BLaER1 treated with 17β-estradiol and CSF1 and Interleukin-3, amounts not matched to agents 10 nM and 100 nM (cell line): Measurements from ENCODE around the gene EPB41L4B.

Experiments used
- H3K27ac ChIP-seq, 11 experiments: shearing (Covaris generic); formaldehyde crosslinking; 2 replicates each; pipeline ENCODE4 v1.8.1; 2022
- H3K27me3 ChIP-seq, 11 experiments: shearing (Covaris generic); formaldehyde crosslinking; 2 replicates each; pipeline ENCODE4 v1.8.1; 2022
- H3K36me3 ChIP-seq, 11 experiments: shearing (Covaris generic); formaldehyde crosslinking; 2 replicates each; pipeline ENCODE4 v1.8.1; 2022
- H3K4me1 ChIP-seq, 10 experiments: shearing (Covaris generic); formaldehyde crosslinking; 2 replicates each; pipeline ENCODE4 v1.8.1; 2022
- H3K4me2 ChIP-seq, 11 experiments: shearing (Covaris generic); formaldehyde crosslinking; 2 replicates each; pipeline ENCODE4 v1.8.1; 2022
- H3K4me3 ChIP-seq, 10 experiments: shearing (Covaris generic); formaldehyde crosslinking; 2 replicates each; pipeline ENCODE4 v1.8.1; 2022
- H3K9ac ChIP-seq, 11 experiments: shearing (Covaris generic); formaldehyde crosslinking; 2 replicates each; pipeline ENCODE4 v1.8.1; 2022
- H3K9me3 ChIP-seq, 11 experiments: shearing (Covaris generic); formaldehyde crosslinking; replicated peaks in 1 of 11; 2 replicates each; pipeline ENCODE4 v1.8.1; 2022
- H4K20me1 ChIP-seq, 11 experiments: shearing (Covaris generic); formaldehyde crosslinking; 2 replicates each; pipeline ENCODE4 v1.8.1; 2022
- Cebpa-rat ChIP-seq, 11 experiments: shearing (Covaris generic); IDR thresholded peaks; 2 replicates each; pipeline ENCODE4 v1.8.1; 2022

Gene EPB41L4B

GRCh38 chr9:109199676-109200075 is 121.2 kb downstream of the EPB41L4B start:
- H3K36me3 ChIP-seq: no peaks in the 10 kb centered on the region
- no peak overlapping the region for H3K27ac ChIP-seq
- H3K4me1 ChIP-seq: peaks cover 0 to 7% (median 0%) of the 10 kb centered on the region in 10 experiments; a peak in 2 of 20 replicates
- no peaks in the 10 kb centered on the region for H4K20me1 ChIP-seq
- no peak overlapping the region for H3K9ac ChIP-seq
- no peaks in the 10 kb centered on the region for H3K9me3 ChIP-seq
- H3K27me3 ChIP-seq: no peaks in the 10 kb centered on the region
- H3K4me2 ChIP-seq: 0 out of 22 replicates have a peak overlapping the region, but pooled peaks of 2 of the 11 experiments have one; percentile 1 to 8
- TF ChIP-seq Cebpa-rat (IDR thresholded peaks at IDR 0.05): no peak
- no peak overlapping the region for H3K4me3 ChIP-seq

- Histone ChIP-seq H4K20me1 (no peaks in the 10 kb centered on the region), H3K4me1 (peaks cover 0 to 7% (median 0%) of the 10 kb centered on the region in 10 experiments; a peak in 2 of 20 replicates), H3K4me3 (no peak overlapping the region), H3K36me3 (no peaks in the 10 kb centered on the region), H3K4me2 (no peak overlapping the region), H3K27ac (no peak overlapping the region), H3K9me3 (no peaks in the 10 kb centered on the region), H3K9ac (no peak overlapping the region), H3K27me3 (no peaks in the 10 kb centered on the region)
- TF ChIP-seq Cebpa-rat (IDR thresholded peaks at IDR 0.05): no peak
These were observed 122.0 kb downstream of the EPB41L4B start for GRCh38 chr9:109198736-109199382.

DNA sequence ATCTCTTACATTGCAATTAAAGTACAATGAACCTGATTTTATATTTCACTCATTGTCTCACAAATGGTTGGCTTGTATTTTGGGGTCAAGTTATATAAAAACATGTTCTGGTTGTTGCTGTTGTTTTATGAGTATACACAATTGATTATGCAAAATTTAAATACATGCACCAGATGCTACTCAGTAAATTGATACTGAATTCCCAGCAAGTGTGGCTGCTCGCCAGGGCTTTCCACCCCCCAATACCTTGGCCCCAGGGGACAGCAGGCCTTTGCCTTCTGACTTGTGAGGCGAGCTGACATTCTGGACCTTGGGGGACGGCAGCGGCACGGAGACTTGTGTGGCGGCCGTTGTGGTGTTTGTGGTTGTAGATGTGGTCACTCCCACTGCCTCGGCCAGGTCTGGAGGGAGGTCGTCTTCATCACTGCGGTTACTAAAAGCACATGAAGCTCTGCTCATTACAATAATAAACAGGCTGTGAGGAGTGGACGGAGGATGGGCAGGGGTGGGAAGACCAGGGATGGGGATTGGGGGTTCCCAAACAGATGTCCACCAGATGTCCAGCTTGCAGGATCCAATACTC is 126.8 kb downstream of the EPB41L4B start:
- no peak overlapping the region for H3K27ac ChIP-seq
- H3K4me3 ChIP-seq: no peak overlapping the region
- no peaks in the 10 kb centered on the region for H3K36me3 ChIP-seq
- H3K9me3 ChIP-seq: no peaks in the 10 kb centered on the region
- no peak overlapping the region for H3K4me2 ChIP-seq
- H3K9ac ChIP-seq: no peak overlapping the region
- TF ChIP-seq Cebpa-rat (IDR thresholded peaks at IDR 0.05): no peak
- peaks cover 0 to 6% (median 5%) of the 10 kb centered on the region in 10 experiments; a peak in 5 of 20 replicates for H3K4me1 ChIP-seq
- H3K27me3 ChIP-seq: no peaks in the 10 kb centered on the region
- H4K20me1 ChIP-seq: no peaks in the 10 kb centered on the region

DNA sequence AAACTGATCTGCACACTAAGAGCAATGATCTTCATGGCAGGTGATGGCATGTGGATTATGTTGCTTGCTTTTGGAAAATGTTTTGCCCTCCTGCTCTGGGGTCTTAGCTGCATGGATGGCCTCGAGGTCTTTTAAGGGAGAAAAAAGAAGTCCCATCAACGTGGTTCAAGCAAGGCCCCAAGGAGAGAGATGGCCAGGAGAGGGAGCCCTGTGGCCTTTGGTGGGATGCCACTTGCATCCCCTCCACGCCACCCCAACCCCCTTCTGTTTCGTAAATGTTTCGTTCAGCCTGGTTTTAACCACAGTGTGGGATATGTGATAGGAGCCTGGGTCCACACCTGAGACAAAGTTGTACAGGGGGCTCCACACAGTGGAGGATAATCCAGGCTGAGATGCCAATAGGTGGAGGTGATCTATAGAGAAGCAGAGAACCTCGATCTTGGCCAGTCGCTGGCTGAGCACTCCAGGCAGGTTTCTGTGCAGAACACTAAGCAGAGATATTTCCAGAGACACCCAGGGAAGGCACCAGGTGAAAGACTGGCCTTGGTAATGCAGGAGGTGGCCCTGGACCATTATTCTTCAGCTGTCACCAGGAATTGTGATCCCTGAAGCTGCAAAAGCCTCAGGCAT is 128.0 kb downstream of the EPB41L4B start:
- H4K20me1 ChIP-seq: no peaks in the 10 kb centered on the region
- H3K9me3 ChIP-seq: no peaks in the 10 kb centered on the region
- H3K9ac ChIP-seq: no peak overlapping the region
- no peak overlapping the region for H3K4me2 ChIP-seq
- peaks cover 0 to 6% (median 5%) of the 10 kb centered on the region in 10 experiments; a peak in 5 of 20 replicates for H3K4me1 ChIP-seq
- no peak overlapping the region for H3K4me3 ChIP-seq
- no peak overlapping the region for H3K27ac ChIP-seq
- no peaks in the 10 kb centered on the region for H3K27me3 ChIP-seq
- no peaks in the 10 kb centered on the region for H3K36me3 ChIP-seq
- no peak for TF ChIP-seq Cebpa-rat (IDR thresholded peaks at IDR 0.05)

- no peaks in the 10 kb centered on the region for H4K20me1 ChIP-seq
- no peak overlapping the region for H3K4me2 ChIP-seq
- no peaks in the 10 kb centered on the region for H3K36me3 ChIP-seq
- TF ChIP-seq Cebpa-rat (IDR thresholded peaks at IDR 0.05): no peak
- no peak overlapping the region for H3K27ac ChIP-seq
- H3K4me1 ChIP-seq: peaks cover 0 to 10% (median 6%) of the 10 kb centered on the region in 10 experiments; a peak in 6 of 20 replicates
- no peaks in the 10 kb centered on the region for H3K27me3 ChIP-seq
- H3K4me3 ChIP-seq: no peak overlapping the region
- no peaks in the 10 kb centered on the region for H3K9me3 ChIP-seq
- no peak overlapping the region for H3K9ac ChIP-seq
These were observed 129.1 kb downstream of the EPB41L4B start for GRCh38 chr9:109191746-109192145.

DNA sequence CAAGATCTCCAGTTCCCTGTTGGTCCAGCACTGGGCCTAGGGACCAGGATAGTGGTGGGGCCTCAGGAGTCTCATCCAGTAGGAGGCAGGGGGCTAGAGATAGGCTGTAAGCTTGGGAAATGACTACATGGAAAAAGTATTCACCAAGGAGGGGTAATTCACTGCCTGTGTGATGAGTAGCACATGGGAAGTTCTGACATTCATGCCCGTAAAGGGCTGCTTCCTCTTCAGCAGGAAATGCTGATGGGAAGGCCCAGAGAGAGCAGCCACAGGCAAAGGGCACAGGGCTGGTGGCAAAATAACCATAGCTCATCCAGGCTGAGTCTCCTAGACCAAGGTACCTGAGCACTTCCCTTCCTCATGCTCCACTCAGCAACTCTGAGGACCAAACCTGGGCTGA is 130.7 kb downstream of the EPB41L4B start:
- no peak overlapping the region for H3K9ac ChIP-seq
- H3K4me3 ChIP-seq: no peak overlapping the region
- H3K4me2 ChIP-seq: peak overlapping the region in 4 of 11 experiments; percentile 8 to 16 (median 14); a peak in 1 of 22 replicates
- no peaks in the 10 kb centered on the region for H4K20me1 ChIP-seq
- no peaks in the 10 kb centered on the region for H3K27me3 ChIP-seq
- TF ChIP-seq Cebpa-rat (IDR thresholded peaks at IDR 0.05): no peak
- no peaks in the 10 kb centered on the region for H3K36me3 ChIP-seq
- H3K4me1 ChIP-seq: peaks cover 0 to 15% (median 6%) of the 10 kb centered on the region in 10 experiments; a peak in 6 of 20 replicates
- no peaks in the 10 kb centered on the region for H3K9me3 ChIP-seq
- H3K27ac ChIP-seq: no peak overlapping the region

DNA sequence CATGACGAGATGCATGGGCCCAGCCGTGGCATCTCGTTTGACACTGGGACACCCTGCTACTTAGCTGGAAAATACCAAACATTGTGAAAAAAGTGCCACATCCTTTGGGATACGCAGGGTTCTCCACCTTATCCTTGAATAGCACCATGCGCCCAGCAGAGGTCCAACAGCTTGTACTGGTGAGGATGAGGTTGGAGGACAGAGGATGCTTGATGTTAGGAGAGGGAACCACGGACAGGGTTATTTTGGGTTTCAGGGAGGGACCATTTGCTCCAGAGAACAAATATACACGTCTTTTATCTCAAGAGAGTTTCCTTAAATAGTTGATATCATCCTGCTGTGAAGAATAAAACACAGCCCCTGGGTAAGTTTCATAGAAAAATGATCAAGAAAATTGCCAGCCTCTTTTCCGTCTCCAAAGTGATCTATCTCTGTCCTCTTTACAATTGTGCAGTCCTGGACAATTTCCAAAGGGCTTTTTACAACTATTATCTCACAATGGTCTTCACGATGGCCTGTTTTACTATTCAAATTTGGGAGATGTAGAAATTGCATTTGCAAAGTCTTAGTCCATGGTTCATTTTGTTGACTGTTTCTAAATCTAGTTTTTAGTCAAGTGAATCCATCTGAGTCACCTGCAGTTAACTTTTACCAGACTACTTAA is 133.9 kb downstream of the EPB41L4B start:
- H3K4me2 ChIP-seq: peak overlapping the region in 3 of 11 experiments; percentile 6 to 20 (median 11); a peak in 2 of 22 replicates

DNA sequence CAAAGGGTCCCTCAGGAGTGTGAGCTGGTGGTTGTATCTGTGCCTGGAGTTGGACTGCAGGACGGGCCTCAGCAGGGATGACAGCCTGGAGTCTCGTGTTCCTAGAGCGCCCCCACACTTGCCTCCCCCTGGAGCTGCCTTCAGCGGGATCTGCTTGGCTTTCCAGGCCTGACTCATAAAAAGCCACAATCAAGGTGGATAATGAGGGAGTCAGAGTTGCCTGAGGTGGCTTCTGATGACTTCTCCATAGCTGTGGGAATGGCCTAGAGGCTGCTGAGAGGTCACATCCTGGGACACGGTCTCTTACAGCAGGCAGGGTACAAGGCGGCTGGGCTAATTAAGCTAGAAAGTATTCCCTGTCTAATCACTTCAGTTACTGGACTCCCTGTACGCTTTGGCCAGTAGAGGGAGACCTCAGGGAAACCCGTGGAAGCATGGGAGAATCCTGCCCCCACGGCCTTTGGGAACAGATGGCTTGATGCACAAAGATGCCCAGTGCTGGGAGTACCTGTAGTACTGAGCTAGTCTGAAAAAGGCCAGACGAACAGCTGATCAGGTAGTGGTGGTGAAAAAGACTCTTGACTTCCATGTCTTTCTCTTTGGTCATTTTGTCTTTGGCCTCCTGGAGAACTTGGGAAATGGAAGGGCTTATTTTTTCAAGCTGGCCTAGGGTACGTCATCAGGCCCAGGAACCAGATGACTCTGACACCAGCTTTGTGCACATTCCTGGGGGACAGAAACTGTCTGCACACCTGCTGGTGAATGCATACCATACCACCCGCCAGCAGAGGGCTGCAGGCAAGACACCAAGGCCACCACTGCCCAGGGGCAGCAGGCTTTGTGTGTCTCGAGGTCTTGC is 137.7 kb downstream of the EPB41L4B start:
- Histone ChIP-seq H3K9ac (no peak overlapping the region), H3K27ac (no peak overlapping the region), H3K4me1 (peaks cover 0 to 10% (median 2%) of the 10 kb centered on the region in 10 experiments; a peak in 4 of 20 replicates), H3K4me2 (no peak overlapping the region), H3K27me3 (no peaks in the 10 kb centered on the region), H3K4me3 (no peak overlapping the region), H3K36me3 (no peaks in the 10 kb centered on the region), H3K9me3 (no peaks in the 10 kb centered on the region), H4K20me1 (no peaks in the 10 kb centered on the region)
- no peak for TF ChIP-seq Cebpa-rat (IDR thresholded peaks at IDR 0.05)

More for the DNA sequence above, 133.9 kb downstream of the EPB41L4B start:
- Histone ChIP-seq H3K36me3 (no peaks in the 10 kb centered on the region), H3K4me3 (no peak overlapping the region), H3K9me3 (no peaks in the 10 kb centered on the region), H3K4me1 (peaks cover 0 to 15% (median 6%) of the 10 kb centered on the region in 10 experiments; a peak in 6 of 20 replicates), H3K27me3 (no peaks in the 10 kb centered on the region), H4K20me1 (no peaks in the 10 kb centered on the region), H3K9ac (no peak overlapping the region), H3K27ac (no peak overlapping the region)
- TF ChIP-seq Cebpa-rat (IDR thresholded peaks at IDR 0.05): no peak
